ENCODE measurements around the gene MAPK9.

MAPK9 gene

DNA sequence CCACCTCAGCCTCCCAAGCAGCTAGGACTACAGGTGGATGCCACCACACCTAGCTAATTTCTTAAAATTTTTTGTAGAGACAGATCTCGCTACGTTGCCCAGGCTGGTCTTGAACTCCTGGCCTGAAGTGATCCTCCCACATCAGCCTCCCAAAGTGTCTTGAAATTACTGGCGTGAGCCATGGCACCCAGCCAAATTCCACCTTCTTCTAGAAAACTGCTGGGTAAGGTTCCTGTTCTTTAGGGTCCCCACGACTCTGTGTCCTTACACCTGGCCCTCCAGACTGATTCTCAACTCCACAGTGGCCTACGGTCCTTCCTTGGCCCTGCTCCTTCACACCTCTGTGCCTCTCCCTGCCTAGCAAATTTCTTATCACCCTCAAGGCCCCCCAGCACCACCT is 1.9 kb downstream of the MAPK9 start:
- Histone ChIP-seq H3K36me3 (peaks cover 10 to 31% (median 26%) of the 10 kb centered on the region in 11 experiments; a peak in 21 of 22 replicates), H3K27ac (no peak overlapping the region), H4K20me1 (peaks cover 24 to 59% (median 35%) of the 10 kb centered on the region in 11 experiments; a peak in 21 of 22 replicates), H3K9ac (peak overlapping the region in 7 of 11 experiments; percentile 29 to 94 (median 88); a peak in 6 of 22 replicates), H3K4me3 (peak overlapping the region in 4 of 10 experiments; percentile 6 to 92 (median 84); a peak in 3 of 20 replicates), H3K4me2 (peak overlapping the region; percentile 76 to 94 (median 85)), H3K9me3 (replicated peaks in 1 of 11) (peaks cover 0 to 9% (median 5%) of the 10 kb centered on the region in 11 experiments; a peak in 12 of 22 replicates), H3K4me1 (peaks cover 33 to 62% (median 48%) of the 10 kb centered on the region in 10 experiments), H3K27me3 (no peaks in the 10 kb centered on the region)
- TF ChIP-seq Cebpa-rat (IDR thresholded peaks at IDR 0.05) = no peak

GRCh38 chr5:180289433-180289832 is 2.5 kb downstream of the MAPK9 start:
- peak overlapping the region in 9 of 11 experiments; percentile 76 to 94 (median 87); a peak in 12 of 22 replicates for H3K4me2 ChIP-seq
- H3K27me3 ChIP-seq = no peaks in the 10 kb centered on the region
- no peak overlapping the region for H3K9ac ChIP-seq
- H3K9me3 ChIP-seq (replicated peaks in 1 of 11) = peaks cover 0 to 9% (median 5%) of the 10 kb centered on the region in 11 experiments; a peak in 12 of 22 replicates
- TF ChIP-seq Cebpa-rat (IDR thresholded peaks at IDR 0.05) = no peak
- no peak overlapping the region for H3K27ac ChIP-seq
- H4K20me1 ChIP-seq = peaks cover 25 to 64% (median 37%) of the 10 kb centered on the region in 11 experiments
- H3K36me3 ChIP-seq = peaks cover 10 to 35% (median 30%) of the 10 kb centered on the region in 11 experiments; a peak in 21 of 22 replicates
- H3K4me3 ChIP-seq = no peak overlapping the region
- peaks cover 30 to 62% (median 45%) of the 10 kb centered on the region in 10 experiments for H3K4me1 ChIP-seq

- Histone ChIP-seq H4K20me1 (peaks cover 23 to 76% (median 34%) of the 10 kb centered on the region in 11 experiments; a peak in 21 of 22 replicates), H3K4me1 (peaks cover 19 to 64% (median 34%) of the 10 kb centered on the region in 10 experiments), H3K9ac (no peak overlapping the region), H3K4me2 (peak overlapping the region in 7 of 11 experiments; percentile 6 to 53 (median 33); a peak in 6 of 22 replicates), H3K4me3 (no peak overlapping the region), H3K27me3 (no peaks in the 10 kb centered on the region), H3K27ac (no peak overlapping the region), H3K36me3 (peaks cover 16 to 51% (median 44%) of the 10 kb centered on the region in 11 experiments), H3K9me3 (replicated peaks in 1 of 11) (peaks cover 0 to 9% (median 5%) of the 10 kb centered on the region in 11 experiments; a peak in 13 of 22 replicates)
- no peak for TF ChIP-seq Cebpa-rat (IDR thresholded peaks at IDR 0.05)
Measured at GRCh38 chr5:180287868-180288267, 4.0 kb downstream of the MAPK9 start.

GRCh38 chr5:180287404-180287803 is 4.5 kb downstream of the MAPK9 start:
- TF ChIP-seq Cebpa-rat (IDR thresholded peaks at IDR 0.05) = no peak
- Histone ChIP-seq H3K27me3 (no peaks in the 10 kb centered on the region), H3K4me3 (no peak overlapping the region), H3K4me1 (peaks cover 18 to 64% (median 30%) of the 10 kb centered on the region in 10 experiments), H3K9me3 (replicated peaks in 1 of 11) (peaks cover 0 to 13% (median 6%) of the 10 kb centered on the region in 11 experiments; a peak in 13 of 22 replicates), H4K20me1 (peaks cover 26 to 81% (median 39%) of the 10 kb centered on the region in 11 experiments; a peak in 21 of 22 replicates), H3K27ac (no peak overlapping the region), H3K9ac (0 out of 22 replicates have a peak overlapping the region, but pooled peaks of 1 of the 11 experiments have one; percentile 13), H3K36me3 (peaks cover 20 to 56% (median 49%) of the 10 kb centered on the region in 11 experiments), H3K4me2 (peak overlapping the region in 8 of 11 experiments; percentile 6 to 53 (median 31); a peak in 9 of 22 replicates)

DNA sequence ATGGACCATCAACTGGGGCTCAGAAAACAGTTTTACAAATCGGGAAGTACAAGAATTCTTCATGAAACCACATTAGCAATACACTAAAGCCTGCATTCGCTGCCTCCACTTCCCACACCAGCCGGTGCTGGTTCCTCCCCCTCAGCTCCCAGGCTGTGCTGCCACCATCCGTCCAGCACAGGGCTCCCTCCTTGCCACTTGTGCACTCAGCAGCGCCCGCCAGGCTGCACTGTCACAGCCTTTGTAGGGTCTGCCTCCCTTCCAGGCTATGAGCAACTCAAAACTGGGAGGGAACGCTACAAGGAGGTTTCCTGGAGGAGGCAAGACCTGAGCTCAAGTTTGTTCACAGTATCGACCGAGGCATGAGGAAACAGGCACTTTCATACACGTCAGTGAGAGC is 7.7 kb downstream of the MAPK9 start:
- no peak for TF ChIP-seq Cebpa-rat (IDR thresholded peaks at IDR 0.05)
- Histone ChIP-seq H3K36me3 (peaks cover 51 to 87% (median 81%) of the 10 kb centered on the region in 11 experiments), H3K27ac (no peak overlapping the region), H3K4me2 (peak overlapping the region in 3 of 11 experiments; percentile 30 to 68 (median 58); a peak in 4 of 22 replicates), H3K4me3 (no peak overlapping the region), H4K20me1 (peaks cover 9 to 74% (median 22%) of the 10 kb centered on the region in 11 experiments; a peak in 18 of 22 replicates), H3K9me3 (replicated peaks in 1 of 11) (peaks cover 19 to 37% (median 30%) of the 10 kb centered on the region in 11 experiments), H3K4me1 (peaks cover 0 to 48% (median 13%) of the 10 kb centered on the region in 10 experiments; a peak in 16 of 20 replicates), H3K27me3 (no peaks in the 10 kb centered on the region), H3K9ac (no peak overlapping the region)

DNA sequence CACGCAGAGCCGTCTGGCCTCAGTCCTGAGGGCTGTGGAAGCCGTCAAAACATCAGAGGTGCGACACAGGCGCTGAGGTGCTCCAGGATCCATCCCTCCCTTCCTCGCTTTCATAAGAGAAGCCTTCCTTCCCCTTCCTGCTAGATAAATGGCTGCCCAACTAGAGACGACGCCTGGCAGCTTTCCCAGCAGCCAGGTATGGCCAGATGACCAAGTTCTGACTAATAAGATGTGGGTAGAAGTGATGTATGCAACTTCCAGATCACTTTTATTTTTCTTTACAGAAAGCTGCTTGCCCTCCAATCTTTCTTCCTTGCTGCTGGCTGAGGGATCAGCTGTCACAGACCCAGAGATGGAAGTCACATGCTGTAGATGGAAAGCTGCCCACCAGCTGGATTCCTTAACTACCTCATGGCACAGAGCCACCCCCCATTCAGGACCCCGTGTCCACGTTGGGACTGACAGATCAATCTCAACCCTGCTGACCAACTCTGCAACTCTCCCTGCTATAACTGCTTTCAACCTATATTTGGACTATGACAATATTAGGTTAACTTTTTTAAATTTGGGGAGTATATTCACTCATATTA is 8.8 kb downstream of the MAPK9 start:
- H3K36me3 ChIP-seq = peaks cover 61 to 97% (median 88%) of the 10 kb centered on the region in 11 experiments
- H3K4me1 ChIP-seq = peaks cover 0 to 47% (median 13%) of the 10 kb centered on the region in 10 experiments; a peak in 14 of 20 replicates
- H3K4me2 ChIP-seq = 0 out of 22 replicates have a peak overlapping the region, but pooled peaks of 1 of the 11 experiments have one; percentile 58
- no peak overlapping the region for H3K4me3 ChIP-seq
- no peak overlapping the region for H3K27ac ChIP-seq
- peaks cover 29 to 48% (median 40%) of the 10 kb centered on the region in 11 experiments for H3K9me3 ChIP-seq (replicated peaks in 1 of 11)
- H4K20me1 ChIP-seq = peaks cover 8 to 64% (median 19%) of the 10 kb centered on the region in 11 experiments; a peak in 18 of 22 replicates
- no peak for TF ChIP-seq Cebpa-rat (IDR thresholded peaks at IDR 0.05)
- H3K9ac ChIP-seq = no peak overlapping the region
- no peaks in the 10 kb centered on the region for H3K27me3 ChIP-seq

GRCh38 chr5:180282281-180282680 is 9.6 kb downstream of the MAPK9 start:
- no peaks in the 10 kb centered on the region for H3K27me3 ChIP-seq
- peaks cover 70 to 98% (median 91%) of the 10 kb centered on the region in 11 experiments for H3K36me3 ChIP-seq
- no peak overlapping the region for H3K4me2 ChIP-seq
- H3K4me3 ChIP-seq = no peak overlapping the region
- peaks cover 0 to 39% (median 6%) of the 10 kb centered on the region in 10 experiments; a peak in 14 of 20 replicates for H3K4me1 ChIP-seq
- no peak overlapping the region for H3K27ac ChIP-seq
- H3K9ac ChIP-seq = no peak overlapping the region
- TF ChIP-seq Cebpa-rat (IDR thresholded peaks at IDR 0.05) = no peak
- H3K9me3 ChIP-seq (replicated peaks in 1 of 11) = peaks cover 38 to 56% (median 48%) of the 10 kb centered on the region in 11 experiments
- H4K20me1 ChIP-seq = peaks cover under 1 to 55% (median 15%) of the 10 kb centered on the region in 11 experiments; a peak in 14 of 22 replicates

- Histone ChIP-seq H3K4me2 (no peak overlapping the region), H3K9me3 (replicated peaks in 1 of 11) (peaks cover 41 to 58% (median 52%) of the 10 kb centered on the region in 11 experiments), H3K4me1 (peaks cover 0 to 35% (median 3%) of the 10 kb centered on the region in 10 experiments; a peak in 8 of 20 replicates), H3K4me3 (no peak overlapping the region), H4K20me1 (peaks cover 0 to 49% (median 14%) of the 10 kb centered on the region in 11 experiments; a peak in 14 of 22 replicates), H3K27me3 (no peaks in the 10 kb centered on the region), H3K36me3 (peaks cover 70 to 98% (median 91%) of the 10 kb centered on the region in 11 experiments), H3K9ac (no peak overlapping the region), H3K27ac (no peak overlapping the region)
- TF ChIP-seq Cebpa-rat (IDR thresholded peaks at IDR 0.05) = no peak
Measured at GRCh38 chr5:180281706-180282105, 10.2 kb downstream of the MAPK9 start.

DNA sequence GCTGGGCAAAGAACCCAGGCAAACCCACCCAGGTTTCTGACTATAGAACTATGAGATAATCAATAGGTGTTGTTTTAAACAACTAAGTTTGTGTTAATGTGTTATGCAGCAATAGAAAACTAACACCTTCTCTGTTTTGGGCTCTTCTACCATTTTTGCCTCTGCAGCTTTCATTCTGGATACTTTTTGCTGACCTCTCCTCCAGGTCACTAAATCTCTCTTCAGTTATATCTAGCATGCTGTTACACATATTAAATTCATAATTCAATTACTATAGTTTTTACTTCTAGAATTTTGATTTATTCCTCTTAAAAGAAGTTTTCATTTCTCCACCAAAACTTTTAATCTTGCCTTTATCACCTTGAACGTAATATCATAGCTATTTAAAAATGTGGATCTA is 17.2 kb downstream of the MAPK9 start:
- H3K36me3 ChIP-seq = peaks cover 92 to 99% (median 94%) of the 10 kb centered on the region in 11 experiments
- TF ChIP-seq Cebpa-rat (IDR thresholded peaks at IDR 0.05) = no peak
- H3K9ac ChIP-seq = no peak overlapping the region
- H3K4me3 ChIP-seq = no peak overlapping the region
- H3K9me3 ChIP-seq (replicated peaks in 1 of 11) = peaks cover 98 to 100% (median 100%) of the 10 kb centered on the region in 11 experiments
- no peaks in the 10 kb centered on the region for H3K27me3 ChIP-seq
- H3K4me1 ChIP-seq = peaks cover 0 to 19% (median 0%) of the 10 kb centered on the region in 10 experiments; a peak in 6 of 20 replicates
- no peaks in the 10 kb centered on the region for H4K20me1 ChIP-seq
- no peak overlapping the region for H3K27ac ChIP-seq
- H3K4me2 ChIP-seq = no peak overlapping the region
